ENCODE data around the gene ZNF460.
A peak's percentile ranks its signal among the peaks of the same experiment; 100 is the strongest.
"Not testable (repeated sequence)": the region's sequence is repeated elsewhere in the genome, so short reads cannot be mapped to it uniquely, and the experiment has no call there.

ZNF460 gene

GRCh38 chr19:57280165-57280961 is at the start of gene ZNF460:
ZNF460 (plus strand) TSS chr19:57280485; CDS start chr19:57280807, 322 bp downstream.
- DNase-seq, result peak; percentile 92

- DNase-seq, result no peak
Measured at GRCh38 chr19:57231686-57232085, 48.6 kb upstream of the ZNF460 start.

DNA sequence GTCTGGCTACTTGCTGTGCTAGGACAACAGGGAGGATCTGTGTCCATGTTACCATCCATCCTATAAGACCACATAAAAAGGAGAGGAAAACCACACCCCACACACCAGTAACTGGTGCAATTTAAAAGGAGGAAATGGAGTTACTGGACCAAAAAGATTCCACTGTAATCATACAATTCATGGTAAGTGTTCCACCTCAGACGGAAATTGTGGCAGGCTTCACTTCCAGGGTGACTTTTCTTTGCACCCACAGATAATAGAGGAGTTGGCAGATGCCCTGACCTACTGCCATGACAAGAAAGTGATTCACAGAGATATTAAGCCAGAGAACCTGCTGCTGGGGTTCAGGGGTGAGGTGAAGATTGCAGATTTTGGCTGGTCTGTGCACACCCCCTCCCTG is 47.1 kb upstream of the ZNF460 start:
- no peak for DNase-seq

- DNase-seq, result no peak
Measured at GRCh38 chr19:57239982-57240310, 40.3 kb upstream of the ZNF460 start.

DNA sequence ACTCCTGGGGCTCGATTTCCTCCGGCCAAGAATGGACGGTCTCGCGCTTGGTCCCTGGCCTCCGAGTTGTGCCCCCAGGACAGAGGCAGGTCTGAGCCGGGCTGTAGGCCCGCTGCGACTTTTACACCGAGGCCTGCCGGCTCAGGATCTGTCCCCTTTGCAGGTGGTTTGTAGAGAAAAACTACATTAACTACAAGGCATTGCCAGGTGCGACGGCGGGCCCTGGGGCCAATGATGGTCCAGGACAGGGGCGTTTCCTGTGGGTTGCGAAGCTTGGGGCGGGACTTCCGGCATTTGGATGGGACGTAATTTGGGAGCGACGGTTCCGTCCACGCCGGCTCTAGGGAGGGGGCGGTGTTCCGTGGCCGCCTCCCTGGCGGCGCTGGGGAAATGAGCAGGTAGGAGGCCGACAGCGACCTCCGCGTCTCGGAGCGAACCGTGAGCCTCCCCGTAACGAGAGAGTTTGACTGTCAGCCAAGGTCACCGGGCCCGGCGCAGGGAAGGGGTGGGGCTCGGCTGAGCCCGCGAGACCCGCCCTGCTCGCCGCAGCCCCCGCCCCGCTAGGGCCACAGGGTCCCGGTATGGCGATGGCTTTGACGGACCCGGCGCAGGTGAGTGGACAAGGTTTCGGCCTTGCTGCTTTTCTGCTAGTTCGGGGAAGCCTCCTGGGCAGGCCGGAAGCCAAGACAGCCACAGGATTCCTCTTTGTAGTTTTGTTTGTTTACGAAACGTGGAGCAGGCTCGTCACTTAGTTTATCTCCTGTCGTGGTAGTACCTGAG is 39.8 kb upstream of the ZNF460 start, which contains the start of gene ZNF805:
ZNF805 (plus strand) TSS at position 322 of the 780 bp plus-strand sequence; CDS start at position 582, 260 bp downstream.
- DNase-seq, result peak; percentile 74 to 81

GRCh38 chr19:57241176-57241575 is 39.1 kb upstream of the ZNF460 start:
- no peak for DNase-seq

GRCh38 chr19:57242821-57243220 is 37.5 kb upstream of the ZNF460 start:
- no peak for DNase-seq

- no peak for DNase-seq
Measured at GRCh38 chr19:57244513-57244912, 35.8 kb upstream of the ZNF460 start.

DNA sequence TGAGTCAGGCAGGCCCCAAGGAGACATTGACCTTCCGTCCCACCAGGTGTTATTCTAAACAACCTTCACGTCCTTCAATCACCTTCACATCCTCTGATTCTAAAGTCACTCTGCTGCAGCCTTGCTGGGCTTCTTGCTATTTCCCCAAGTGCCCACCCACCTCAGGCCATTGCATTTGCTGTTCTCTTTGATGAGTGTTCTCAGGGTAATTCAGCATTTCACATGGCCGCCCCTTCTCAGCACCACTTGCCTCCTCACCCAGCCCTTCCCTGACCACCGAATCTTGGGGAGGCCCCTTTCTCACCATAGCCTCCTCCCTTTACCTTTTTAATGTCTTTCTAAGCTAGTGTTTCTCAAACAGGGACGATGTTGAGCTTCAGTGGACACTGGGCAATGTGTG is 35.2 kb upstream of the ZNF460 start:
- no peak for DNase-seq

DNA sequence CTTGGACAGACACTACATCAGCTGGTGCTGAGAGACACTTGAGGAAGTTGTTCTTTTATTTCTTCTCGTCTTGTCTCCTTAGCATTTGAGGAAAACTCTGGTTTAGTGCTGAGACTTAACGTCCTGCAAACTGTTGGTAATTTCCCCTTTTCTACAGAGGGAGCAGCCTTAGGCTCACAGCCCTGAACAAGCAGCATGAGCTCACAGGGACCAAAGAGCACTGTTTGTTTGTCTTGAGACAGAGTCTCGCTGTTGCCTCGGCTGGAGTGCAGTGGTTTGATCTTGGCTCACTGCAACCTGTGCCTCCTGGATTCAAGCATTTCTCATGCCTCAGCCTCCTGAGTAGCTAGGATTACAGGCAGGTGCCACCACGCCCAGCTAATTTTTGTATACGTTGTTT is 34.3 kb upstream of the ZNF460 start:
- no peak for DNase-seq

DNA sequence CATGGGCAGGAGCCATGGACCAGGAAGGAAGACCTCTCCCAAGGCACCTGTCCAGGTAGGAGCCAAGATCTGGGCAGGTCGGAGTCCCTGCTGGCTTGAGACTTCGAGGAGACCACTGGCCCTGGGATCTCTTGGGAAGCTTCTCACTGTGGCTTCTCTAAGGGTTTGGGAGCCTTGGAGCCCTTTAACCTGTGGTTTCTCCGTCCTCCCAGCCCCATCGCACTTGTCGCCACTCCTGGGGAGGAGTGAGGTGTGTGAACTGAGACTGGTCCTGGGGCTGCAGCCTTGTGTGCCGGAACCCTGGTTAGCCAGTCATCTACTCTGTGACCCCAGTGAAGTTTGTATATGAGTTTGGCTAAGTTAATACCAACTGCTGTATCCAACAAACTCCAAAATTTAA is 31.6 kb upstream of the ZNF460 start:
- no peak for DNase-seq

DNA sequence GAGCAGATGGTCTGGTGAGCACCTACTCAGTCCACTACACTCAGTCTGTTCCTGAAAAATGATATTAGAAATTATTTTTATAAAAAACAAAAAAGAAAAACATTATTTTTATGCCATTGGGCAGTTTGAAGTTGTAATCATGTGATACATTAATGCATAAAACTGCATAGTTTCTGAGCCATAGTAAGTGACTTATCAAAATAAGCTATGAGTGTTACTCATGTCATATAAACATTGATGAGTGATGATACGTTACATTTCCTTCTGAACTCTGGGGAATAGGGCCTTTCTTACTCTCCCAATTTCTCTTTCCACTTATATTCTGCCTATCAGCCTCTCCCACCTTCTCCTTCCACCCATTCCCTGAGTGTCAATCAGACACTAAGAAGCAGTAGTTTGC is 31.0 kb upstream of the ZNF460 start:
- no peak for DNase-seq

- DNase-seq, result not testable (repeated sequence)
Measured at GRCh38 chr19:57253767-57254166, 26.5 kb upstream of the ZNF460 start.

DNA sequence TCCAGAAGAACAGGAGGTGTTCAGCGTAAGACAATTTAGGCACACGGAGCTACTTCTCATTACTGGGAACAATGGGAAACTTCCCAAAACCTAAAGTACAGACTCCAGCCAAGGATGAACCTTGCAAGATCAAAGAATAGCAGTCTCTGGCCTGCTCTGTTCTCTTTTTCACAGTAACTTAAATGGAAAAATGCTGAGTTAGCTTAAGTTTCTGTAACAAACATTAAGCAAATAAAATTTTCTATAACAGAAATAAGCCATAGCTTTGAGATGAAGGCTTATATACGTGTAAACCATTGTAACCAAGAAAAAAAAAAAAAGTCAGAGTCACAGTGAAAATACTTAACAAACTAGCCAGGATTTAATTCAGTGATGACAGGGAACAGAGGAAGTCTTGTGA is 18.2 kb upstream of the ZNF460 start:
- no peak for DNase-seq

DNA sequence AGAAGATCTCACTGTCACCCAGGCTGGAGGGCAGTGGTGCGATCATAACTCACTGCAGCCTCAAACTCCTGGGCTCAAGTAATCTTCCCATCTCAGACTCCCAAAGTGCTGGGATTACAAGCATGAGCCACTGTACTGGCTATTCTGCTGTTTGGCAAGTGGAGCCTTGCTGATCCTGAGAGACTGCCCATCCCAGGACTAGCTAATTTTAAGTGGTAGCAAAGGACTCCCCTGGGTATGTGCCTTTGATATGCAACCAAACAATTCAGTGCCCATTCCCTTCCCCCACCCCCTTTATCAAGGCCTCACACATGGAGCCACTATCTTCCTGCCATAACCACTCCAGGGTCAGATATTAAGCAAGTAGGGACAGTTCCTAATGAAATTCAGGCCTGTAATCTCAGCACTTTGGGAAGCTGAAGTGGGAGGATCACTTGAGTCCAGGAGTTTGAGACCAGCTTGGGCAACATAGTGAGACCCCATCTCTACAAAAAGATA is 17.0 kb upstream of the ZNF460 start:
- DNase-seq, result no peak

- no peak for DNase-seq
Measured at GRCh38 chr19:57267291-57267690, 13.0 kb upstream of the ZNF460 start.

DNA sequence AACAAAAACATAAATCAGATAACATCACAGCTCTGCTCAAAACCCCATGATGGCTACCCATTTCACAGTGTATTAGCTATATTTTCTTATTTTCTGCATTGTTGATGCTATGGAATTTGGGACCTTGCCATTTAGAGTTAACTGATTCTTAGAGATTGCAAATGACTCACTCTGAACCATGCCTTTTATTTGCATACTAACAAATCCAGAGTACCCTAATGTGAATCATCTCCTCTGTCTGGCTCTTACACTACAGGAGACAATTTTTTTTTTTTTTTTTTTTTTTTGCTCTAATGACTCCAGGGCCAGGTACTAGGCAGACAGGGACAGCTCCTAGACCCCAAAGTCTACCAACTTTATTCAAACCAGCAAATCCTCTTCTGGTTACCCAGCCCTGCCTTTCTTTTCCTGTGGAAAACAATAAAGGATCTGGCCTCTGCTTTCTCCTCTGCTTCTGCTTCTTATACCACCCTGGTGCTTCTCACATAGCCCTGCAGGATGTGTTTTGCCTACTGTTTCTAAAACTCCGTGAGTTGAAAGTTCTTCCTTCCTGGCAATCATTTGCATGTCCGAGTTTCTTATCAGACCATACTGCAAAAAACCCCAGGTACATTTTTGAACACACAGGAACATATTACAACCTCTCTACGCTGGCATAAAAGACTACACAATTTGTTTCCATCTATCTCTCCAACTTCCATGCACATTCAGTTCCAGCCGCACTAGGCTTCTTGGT is 10.6 kb upstream of the ZNF460 start:
- DNase-seq, result no peak

GRCh38 chr19:57271280-57271679 is 9.0 kb upstream of the ZNF460 start:
- DNase-seq, result no peak

DNA sequence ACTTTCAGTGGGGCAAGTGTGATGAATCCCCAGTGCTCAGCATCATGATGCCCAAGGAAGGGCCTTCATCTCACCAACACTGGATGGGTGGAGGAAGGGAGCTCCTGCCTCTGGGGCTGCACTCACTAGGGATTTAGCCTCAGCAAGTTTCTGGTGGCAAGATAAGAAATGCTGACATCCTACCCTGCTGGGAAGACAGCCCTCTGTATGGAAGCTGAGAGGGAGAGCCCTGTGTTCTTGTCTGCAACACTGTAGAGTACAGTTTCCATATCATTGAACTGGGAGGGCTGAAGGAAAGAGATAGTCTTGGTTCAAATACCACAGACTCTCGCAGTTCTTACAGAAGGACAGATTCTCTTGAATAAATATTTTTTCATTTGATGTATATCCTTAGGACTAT is 7.3 kb upstream of the ZNF460 start:
- no peak for DNase-seq

- no peak for DNase-seq
Measured at GRCh38 chr19:57276430-57276829, 3.9 kb upstream of the ZNF460 start.

- not testable (repeated sequence) for DNase-seq
Measured at GRCh38 chr19:57278481-57278880, 1.8 kb upstream of the ZNF460 start.

- peak; percentile 73 to 85 for DNase-seq
Measured at GRCh38 chr19:57279418-57280164, 694 bp upstream of the ZNF460 start.

Measured in bone marrow (tissue), 2 donors.